GM12875 (cell line): ENCODE results near the gene ALOX12.

Experiments used
- H3K4me3 ChIP-seq: one replicate; pipeline ENCODE4 v1.5.1; 2011; ENCODE audit warnings: low read depth, low read length, control low read depth
- TF ChIP-seq, protein P1 (sequence below): IDR thresholded peaks from 2 replicates; pipeline ENCODE4 v1.5.1; 2011; ENCODE audit warnings: low read depth, mild to moderate bottlenecking, control low read depth, inconsistent platforms, low read length, moderate library complexity, borderline replicate concordance; ENCODE audit not compliant: insufficient read depth

The ALOX12 gene

DNA sequence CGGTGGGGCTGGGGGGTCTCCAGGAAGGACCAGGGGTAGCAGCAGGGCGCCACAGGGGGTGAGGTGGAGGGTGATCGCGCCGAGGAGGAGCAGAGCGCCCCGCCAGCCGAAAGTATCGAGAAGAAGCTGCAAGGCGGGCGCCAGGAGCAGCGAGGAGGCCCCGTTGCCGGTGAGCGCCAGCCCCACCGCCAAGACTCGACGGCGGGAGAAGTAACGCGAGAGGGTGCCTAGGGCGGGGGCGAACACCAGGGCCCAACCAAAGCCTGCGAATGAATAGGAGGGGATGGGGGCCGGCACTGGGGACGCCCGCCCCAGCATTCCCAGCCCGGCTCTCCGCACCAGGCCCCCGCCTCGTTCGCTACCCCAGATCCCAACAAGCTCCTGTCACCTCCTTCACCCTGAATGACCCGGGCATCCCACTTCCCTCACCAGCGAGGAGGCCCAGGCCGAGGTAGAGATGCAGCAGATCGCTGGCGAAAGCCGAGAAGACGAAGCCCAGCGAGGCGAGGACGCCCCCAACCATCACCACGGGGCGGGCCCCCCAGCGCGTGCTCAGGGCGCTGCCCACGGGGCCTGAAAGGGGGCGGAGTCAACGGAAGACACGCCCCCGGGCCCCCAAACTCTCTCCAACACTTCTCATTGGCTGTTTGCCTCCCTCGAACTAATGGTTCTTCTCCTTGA lies 46.8 kb downstream of the ALOX12 start:
- peak overlapping the region; percentile 43 for H3K4me3 ChIP-seq
- TF ChIP-seq, protein P1, sequence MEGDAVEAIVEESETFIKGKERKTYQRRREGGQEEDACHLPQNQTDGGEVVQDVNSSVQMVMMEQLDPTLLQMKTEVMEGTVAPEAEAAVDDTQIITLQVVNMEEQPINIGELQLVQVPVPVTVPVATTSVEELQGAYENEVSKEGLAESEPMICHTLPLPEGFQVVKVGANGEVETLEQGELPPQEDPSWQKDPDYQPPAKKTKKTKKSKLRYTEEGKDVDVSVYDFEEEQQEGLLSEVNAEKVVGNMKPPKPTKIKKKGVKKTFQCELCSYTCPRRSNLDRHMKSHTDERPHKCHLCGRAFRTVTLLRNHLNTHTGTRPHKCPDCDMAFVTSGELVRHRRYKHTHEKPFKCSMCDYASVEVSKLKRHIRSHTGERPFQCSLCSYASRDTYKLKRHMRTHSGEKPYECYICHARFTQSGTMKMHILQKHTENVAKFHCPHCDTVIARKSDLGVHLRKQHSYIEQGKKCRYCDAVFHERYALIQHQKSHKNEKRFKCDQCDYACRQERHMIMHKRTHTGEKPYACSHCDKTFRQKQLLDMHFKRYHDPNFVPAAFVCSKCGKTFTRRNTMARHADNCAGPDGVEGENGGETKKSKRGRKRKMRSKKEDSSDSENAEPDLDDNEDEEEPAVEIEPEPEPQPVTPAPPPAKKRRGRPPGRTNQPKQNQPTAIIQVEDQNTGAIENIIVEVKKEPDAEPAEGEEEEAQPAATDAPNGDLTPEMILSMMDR, result no peak

DNA sequence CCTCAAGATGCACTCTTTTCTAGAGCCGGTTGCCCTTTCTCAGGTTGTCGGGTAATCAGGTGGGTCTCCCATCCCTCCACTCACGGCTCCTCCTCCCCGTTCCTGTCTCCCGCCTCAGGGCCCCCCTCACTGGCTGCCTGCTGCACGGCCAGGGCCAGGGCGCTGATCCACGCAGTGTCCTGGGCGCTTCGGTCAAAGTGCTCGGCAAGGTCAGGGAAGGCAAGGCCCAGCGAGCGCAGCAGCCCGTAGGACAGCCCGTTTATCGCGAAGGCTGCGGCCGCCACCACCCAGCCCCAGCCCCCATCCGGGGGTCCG lies 47.3 kb downstream of the ALOX12 start:
- TF ChIP-seq, protein P1, result no peak
- no peak overlapping the region for H3K4me3 ChIP-seq

DNA sequence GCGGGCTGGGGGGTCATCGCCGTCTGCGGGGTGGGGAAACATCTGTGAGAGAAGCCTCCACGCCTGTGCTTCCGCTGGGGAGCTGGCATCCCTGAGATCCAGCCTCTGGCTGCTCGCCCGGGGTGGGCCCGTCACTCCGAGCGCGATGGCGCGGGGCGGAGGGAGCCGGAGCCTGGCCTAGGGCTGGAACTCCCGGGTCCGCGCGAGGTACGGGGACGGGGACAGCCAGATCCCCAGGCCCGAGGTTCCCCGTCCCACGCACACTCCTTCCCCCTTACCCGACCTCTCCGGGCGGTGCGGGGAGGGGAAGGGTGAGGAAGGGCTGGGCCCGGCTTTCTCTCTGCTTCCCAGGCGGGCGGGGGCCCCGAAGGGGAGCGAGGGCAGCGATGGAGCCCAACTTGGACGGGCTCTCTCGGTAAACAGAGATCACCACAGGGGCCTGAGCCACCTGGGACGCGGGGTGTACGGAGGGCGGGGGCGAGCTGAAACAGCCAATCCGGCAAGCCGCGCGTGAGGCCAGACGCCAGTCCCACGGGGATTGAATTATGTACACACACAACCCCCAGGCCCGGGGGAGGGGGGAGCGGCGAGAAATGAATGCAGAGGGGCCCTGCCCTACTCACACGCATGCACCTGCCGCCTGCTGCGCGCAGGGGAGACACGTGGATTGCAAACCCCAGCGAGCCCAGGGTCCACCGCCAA lies 47.8 kb downstream of the ALOX12 start, which contains the start of gene SLC16A11:
Gene SLC16A11 (minus strand): TSS at position 596 of the 702 bp plus-strand sequence. CDS start 579 bp downstream, at position 17.
- peak within 1 kb of the TSS; percentile 23 for H3K4me3 ChIP-seq
- TF ChIP-seq, protein P1, result no peak

DNA sequence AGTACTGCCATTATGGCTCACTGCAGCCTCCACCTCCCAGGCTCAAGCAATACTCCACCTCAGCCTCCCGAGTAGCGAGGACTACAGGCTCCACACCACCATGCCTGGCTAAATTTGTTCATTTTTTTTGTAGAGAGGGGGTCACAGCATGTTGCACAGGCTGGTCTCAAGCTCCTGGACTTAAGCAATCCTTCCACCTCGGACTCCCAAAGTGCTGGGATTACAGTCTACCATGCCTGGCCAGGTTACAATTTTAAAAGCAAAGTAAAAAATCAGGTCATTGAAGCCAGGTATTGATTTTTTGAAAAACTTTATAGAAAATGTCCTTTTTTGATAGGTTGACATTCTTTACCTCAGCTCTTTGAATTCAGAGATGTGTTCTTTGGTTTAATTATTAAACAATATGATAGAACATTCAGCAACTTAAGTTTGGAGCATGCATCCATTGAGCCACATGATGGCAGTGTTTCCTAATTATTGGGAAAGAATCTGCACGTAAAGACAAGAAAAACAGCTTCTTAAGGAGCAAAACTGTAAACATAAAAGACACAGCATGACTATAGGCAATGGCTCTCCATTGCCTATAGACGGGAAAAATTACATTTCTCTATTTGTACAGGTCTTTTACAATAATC lies 49.8 kb downstream of the ALOX12 start:
- no peak overlapping the region for H3K4me3 ChIP-seq
- TF ChIP-seq, protein P1, result peak; percentile 43

DNA sequence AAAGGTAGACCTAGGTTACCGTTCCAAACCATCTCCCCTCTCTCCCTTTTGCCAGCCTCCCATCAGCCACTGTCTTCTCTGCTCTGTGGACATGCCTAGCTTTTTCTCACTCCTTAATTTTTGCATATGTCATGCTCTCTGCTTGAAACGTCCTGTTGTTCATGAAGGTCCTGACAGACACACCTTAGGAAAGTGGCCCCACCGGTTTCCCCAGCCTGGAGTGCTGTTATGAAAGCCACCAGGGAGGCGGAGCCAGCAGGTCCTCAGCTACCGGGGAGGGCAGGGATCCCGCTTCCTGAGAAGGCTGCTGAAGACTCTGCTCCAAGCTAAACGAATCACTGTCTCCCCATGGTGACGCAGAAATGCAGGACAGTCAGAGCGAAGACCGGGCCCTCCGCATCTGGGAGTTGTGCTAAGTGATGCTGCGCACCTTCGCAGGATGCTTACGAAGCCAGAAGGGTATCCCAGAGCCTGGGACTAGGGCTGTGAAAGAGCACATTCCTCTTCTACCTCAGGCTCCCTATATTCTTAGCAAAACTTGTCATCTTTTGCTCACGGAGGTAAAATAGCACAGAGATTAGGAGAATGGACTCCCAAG lies 50.4 kb downstream of the ALOX12 start:
- H3K4me3 ChIP-seq, result peak overlapping the region; percentile 35
- TF ChIP-seq, protein P1, result no peak

DNA sequence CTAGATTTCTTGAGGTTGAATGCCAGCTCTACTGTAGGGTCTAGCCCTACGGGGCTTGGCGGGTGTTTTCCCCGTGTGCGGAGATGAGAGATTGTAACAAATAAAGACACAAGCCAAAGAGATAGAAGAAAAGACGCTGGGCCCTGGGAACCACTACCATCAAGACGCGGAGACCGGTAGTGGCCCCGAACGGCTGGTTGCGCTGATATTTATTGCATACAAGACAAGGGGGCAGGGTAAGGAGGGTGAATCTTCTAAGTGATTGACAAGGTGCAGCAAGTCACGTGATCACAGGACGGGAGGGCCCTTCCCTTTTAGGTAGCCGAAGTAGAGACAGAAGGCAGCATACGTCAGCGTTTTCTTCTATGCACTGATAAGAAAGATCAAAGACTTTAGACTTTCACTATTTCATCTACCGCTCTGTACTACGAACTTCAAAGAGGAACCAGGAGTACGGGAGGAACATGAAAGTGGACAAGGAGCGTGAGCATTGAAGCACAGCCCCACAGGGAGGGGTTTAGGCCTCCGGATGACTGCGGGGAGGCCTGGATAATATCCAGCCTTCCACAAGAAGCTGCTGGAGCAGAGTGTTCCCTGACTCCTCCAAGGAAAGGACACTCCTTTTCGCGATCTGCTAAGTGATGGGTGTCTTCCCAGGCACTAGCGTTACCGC lies 51.0 kb downstream of the ALOX12 start:
- H3K4me3 ChIP-seq, result peak overlapping the region; percentile 35

DNA sequence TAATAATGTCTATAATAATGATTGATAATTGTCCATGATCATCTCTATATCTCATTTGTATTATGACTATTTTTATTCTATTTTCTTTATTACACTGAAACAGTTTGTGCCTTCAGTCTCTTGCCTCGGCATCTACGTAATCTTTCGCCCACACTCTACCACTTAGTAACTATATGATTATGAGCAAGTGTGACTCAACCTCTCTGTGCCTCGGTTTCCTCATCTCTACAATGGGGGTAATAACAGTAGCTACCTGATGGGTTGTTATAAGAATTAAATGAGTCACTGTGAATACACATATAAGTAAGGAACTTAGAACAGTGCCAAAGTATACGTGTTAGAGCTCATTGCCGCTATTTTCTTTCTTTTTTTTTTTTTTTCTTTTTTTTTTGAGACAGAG lies 51.7 kb downstream of the ALOX12 start:
- TF ChIP-seq, protein P1, result no peak
- H3K4me3 ChIP-seq, result no peak overlapping the region
